Coronary artery (tissue), 2 donors: ENCODE results near the gene SPECC1L.

Experiments
- DNase-seq: peaks from one replicate; pipeline ENCODE4 v3.0.0-alpha.2; 2017; ENCODE audit warnings: low spot score
- H3K27ac ChIP-seq, 2 donors: fragments of 200-600 bp; sonication (generic); one replicate each; pipeline ENCODE4 v1.5.1; 2016 to 2019
- H3K4me3 ChIP-seq: fragments of 200-600 bp; sonication (generic); 2 replicates; pipeline ENCODE4 v1.5.1; 2016; ENCODE audit warnings: mild to moderate bottlenecking, moderate library complexity
- CTCF ChIP-seq: fragments of 200-600 bp; sonication (generic); IDR thresholded peaks from one replicate; pipeline ENCODE4 v1.5.1; 2019; ENCODE audit warnings: antibody characterized with exemption

The SPECC1L gene

GRCh38 chr22:24422102-24422665 is 151.6 kb downstream of the SPECC1L start:
- no peak for DNase-seq
- H3K4me3 ChIP-seq = no peak overlapping the region
- no peak for TF ChIP-seq CTCF
- no peak overlapping the region for H3K27ac ChIP-seq

- TF ChIP-seq CTCF = peak; percentile 98
- Histone ChIP-seq H3K4me3 (peak overlapping the region; percentile 81), H3K27ac (peak overlapping the region in 1 of 2 donors; percentile 55)
- DNase-seq = no peak
Measured at GRCh38 chr22:24423519-24424000, 152.9 kb downstream of the SPECC1L start.

- peak overlapping the region; percentile 81 for H3K4me3 ChIP-seq
- peak overlapping the region; percentile 19 to 55 for H3K27ac ChIP-seq
- TF ChIP-seq CTCF = peak; percentile 13
- no peak for DNase-seq
Measured at GRCh38 chr22:24424001-24424900, 153.6 kb downstream of the SPECC1L start.

- H3K27ac ChIP-seq = peak overlapping the region; percentile 19 to 55
- no peak for DNase-seq
- peak overlapping the region; percentile 81 for H3K4me3 ChIP-seq
- no peak for TF ChIP-seq CTCF
Measured at GRCh38 chr22:24424901-24425775, 154.5 kb downstream of the SPECC1L start.

GRCh38 chr22:24426436-24426835 is 155.8 kb downstream of the SPECC1L start:
- no peak overlapping the region for H3K4me3 ChIP-seq
- TF ChIP-seq CTCF = no peak
- no peak for DNase-seq
- H3K27ac ChIP-seq = no peak overlapping the region

GRCh38 chr22:24426851-24427499 is 156.3 kb downstream of the SPECC1L start:
- TF ChIP-seq CTCF = no peak
- DNase-seq = no peak
- Histone ChIP-seq H3K4me3 (no peak overlapping the region), H3K27ac (peak overlapping the region in 1 of 2 donors; percentile 15)
